Neuron (in vitro differentiated cells): ENCODE data around the gene TRMT1.

Experiments used
- H2AFZ ChIP-seq: one replicate; pipeline ENCODE4 v1.6.1; 2013; ENCODE audit warnings: low read depth, mild to moderate bottlenecking, inconsistent platforms, low read length, moderate library complexity
- H3K27me3 ChIP-seq: one replicate; pipeline ENCODE4 v1.6.1; 2013; ENCODE audit warnings: low read length; ENCODE audit not compliant: insufficient read depth
- H3K36me3 ChIP-seq: one replicate; pipeline ENCODE4 v1.6.1; 2013; ENCODE audit warnings: low read length; ENCODE audit not compliant: insufficient read depth
- H3K4me1 ChIP-seq: one replicate; pipeline ENCODE4 v1.6.1; 2013; ENCODE audit warnings: low read length; ENCODE audit not compliant: insufficient read depth
- H3K4me3 ChIP-seq: 2 replicates; pipeline ENCODE4 v1.5.1; 2013; ENCODE audit warnings: mild to moderate bottlenecking, low read length, moderate library complexity
- H3K9me3 ChIP-seq: one replicate; pipeline ENCODE4 v1.6.1; 2013; ENCODE audit warnings: low read length

Gene TRMT1

GRCh38 chr19:13069415-13070359 is 46.9 kb downstream of the TRMT1 start:
- no peak overlapping the region for H2AFZ ChIP-seq
- no peaks in the 10 kb centered on the region for H3K9me3 ChIP-seq
- H3K36me3 ChIP-seq = no peaks in the 10 kb centered on the region
- no peaks in the 10 kb centered on the region for H3K4me1 ChIP-seq
- H3K4me3 ChIP-seq = no peak overlapping the region
- peaks cover 90% of the 10 kb centered on the region for H3K27me3 ChIP-seq

DNA sequence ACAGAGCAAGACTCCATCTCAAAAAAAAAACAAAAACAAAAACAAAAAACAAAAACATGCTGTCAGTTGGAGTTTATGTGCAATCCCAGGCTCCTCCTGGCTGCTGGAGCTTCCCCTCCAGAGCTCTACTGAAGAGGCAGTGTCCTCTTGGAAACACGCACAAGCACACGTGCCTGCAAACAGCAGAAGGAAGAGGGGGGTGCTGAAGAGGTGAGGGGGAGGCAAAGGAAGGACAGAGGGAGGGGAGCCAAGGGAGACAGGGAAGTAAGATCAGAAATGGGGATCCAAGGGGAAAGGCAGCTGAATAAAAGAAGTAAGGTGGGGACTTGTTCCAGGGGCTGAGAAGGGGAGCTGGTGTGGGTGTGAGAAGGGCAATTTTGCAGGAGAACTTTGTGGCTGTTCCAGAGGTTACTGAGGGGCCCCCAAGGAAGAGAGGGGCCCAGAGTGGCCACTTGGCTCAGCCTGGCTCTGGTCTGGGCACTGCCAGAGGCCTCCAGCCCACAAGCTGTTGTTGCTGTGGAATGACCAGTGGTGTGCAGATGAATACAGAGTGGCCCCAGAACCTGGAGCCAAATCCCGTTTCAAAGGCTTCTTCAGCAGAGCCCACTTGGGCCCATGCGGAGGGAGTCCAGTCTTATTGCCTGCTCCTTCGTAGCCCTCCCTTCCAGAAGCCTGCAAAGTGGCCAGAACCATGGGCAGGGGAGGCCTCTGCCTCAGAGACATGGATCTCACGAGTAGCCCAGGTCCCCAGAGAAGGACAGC is 48.3 kb downstream of the TRMT1 start:
- H3K4me1 ChIP-seq = no peaks in the 10 kb centered on the region
- no peak overlapping the region for H2AFZ ChIP-seq
- H3K4me3 ChIP-seq = no peak overlapping the region
- no peaks in the 10 kb centered on the region for H3K36me3 ChIP-seq
- no peaks in the 10 kb centered on the region for H3K9me3 ChIP-seq
- H3K27me3 ChIP-seq = peaks cover 92% of the 10 kb centered on the region

GRCh38 chr19:13066933-13067807 is 49.4 kb downstream of the TRMT1 start:
- Histone ChIP-seq H3K27me3 (peaks cover 92% of the 10 kb centered on the region), H2AFZ (no peak overlapping the region), H3K4me1 (no peaks in the 10 kb centered on the region)

GRCh38 chr19:13066226-13066625 is 50.3 kb downstream of the TRMT1 start:
- Histone ChIP-seq H3K4me1 (peaks cover 4% of the 10 kb centered on the region), H3K9me3 (no peaks in the 10 kb centered on the region), H3K4me3 (no peak overlapping the region), H3K36me3 (no peaks in the 10 kb centered on the region), H3K27me3 (peaks cover 92% of the 10 kb centered on the region), H2AFZ (no peak overlapping the region)

More at GRCh38 chr19:13066933-13067807, 49.4 kb downstream of the TRMT1 start:
- Histone ChIP-seq H3K36me3 (no peaks in the 10 kb centered on the region), H3K4me3 (no peak overlapping the region), H3K9me3 (no peaks in the 10 kb centered on the region)

DNA sequence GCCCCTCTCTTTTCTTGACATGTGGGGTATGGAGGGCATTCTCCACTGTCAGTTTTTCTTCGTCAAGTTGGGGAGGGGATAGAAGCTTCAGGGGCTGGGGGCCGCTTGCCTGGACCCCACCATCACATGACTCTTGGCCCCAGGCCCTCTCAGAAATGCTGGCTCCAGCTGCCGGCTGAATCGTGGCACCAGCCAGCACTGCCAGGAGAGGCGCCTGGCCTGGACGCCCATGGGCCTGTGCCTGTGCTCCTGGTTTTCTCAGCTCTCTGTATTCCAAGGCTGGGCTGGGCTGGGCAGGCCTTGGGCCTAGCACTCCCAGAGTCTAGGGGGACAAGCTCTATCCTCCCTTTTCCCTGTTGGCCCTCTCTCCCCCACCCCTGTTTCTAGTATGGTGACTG is 52.4 kb downstream of the TRMT1 start:
- H3K4me1 ChIP-seq = peaks cover 16% of the 10 kb centered on the region
- H3K36me3 ChIP-seq = no peaks in the 10 kb centered on the region
- H2AFZ ChIP-seq = no peak overlapping the region
- no peaks in the 10 kb centered on the region for H3K9me3 ChIP-seq
- no peak overlapping the region for H3K4me3 ChIP-seq
- peaks cover 90% of the 10 kb centered on the region for H3K27me3 ChIP-seq

DNA sequence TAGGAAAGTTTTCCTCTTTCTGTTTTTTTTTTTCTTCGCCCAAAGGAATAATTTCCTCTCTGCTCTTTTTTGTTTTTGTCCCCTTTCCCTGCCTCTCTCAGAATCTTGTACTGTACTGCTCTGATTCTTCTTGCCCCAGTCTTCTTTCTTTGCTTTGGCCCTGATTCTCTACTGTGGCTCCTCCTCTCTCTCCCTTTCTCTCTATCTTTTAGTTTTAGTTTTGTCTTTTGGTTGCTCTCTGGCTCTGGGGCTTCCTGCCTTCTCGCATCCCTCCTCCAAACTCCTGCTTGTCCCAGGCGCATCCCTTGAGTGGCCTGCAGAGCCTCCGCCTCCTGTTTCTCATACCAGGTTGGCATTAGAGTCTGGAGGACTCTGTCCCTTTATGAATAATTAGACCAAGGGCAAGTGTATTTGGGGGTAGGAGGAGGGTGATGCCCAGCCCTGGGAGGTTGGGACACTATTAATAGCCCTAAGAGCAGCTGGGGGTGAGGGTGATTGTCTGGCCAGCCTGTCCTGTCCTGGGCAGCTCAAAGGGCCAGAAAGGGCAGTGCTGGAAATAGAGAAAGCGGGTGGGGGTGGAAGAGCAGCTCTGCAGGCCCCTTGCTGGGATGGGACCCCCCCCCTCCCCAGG is 53.0 kb downstream of the TRMT1 start:
- H2AFZ ChIP-seq = no peak overlapping the region
- H3K4me3 ChIP-seq = no peak overlapping the region
- H3K27me3 ChIP-seq = peaks cover 90% of the 10 kb centered on the region
- no peaks in the 10 kb centered on the region for H3K36me3 ChIP-seq
- peaks cover 16% of the 10 kb centered on the region for H3K4me1 ChIP-seq
- H3K9me3 ChIP-seq = no peaks in the 10 kb centered on the region

DNA sequence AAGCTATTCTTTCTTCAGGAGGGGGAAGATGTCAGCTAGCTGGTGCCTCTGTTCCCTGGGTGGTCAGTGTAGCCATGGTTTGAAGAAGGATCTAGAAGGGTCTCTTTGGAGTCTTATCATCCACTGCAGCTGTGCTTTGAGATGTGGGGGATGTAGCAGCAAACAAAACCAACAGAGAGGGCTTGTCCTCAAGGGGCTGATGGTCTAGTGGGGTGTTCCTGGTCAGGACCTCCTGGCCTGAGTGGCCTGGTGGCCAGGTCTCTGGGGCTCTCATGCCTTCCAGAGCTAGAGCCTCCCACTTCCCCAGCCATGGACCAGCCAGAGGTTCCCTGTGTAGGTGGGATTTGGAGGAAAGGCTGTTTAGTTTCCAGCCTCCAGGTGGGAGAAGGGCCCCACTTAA is 54.2 kb downstream of the TRMT1 start:
- Histone ChIP-seq H3K27me3 (peaks cover 93% of the 10 kb centered on the region), H3K9me3 (no peaks in the 10 kb centered on the region), H2AFZ (no peak overlapping the region), H3K36me3 (no peaks in the 10 kb centered on the region), H3K4me3 (no peak overlapping the region), H3K4me1 (peaks cover 16% of the 10 kb centered on the region)

GRCh38 chr19:13060964-13061927 is 55.3 kb downstream of the TRMT1 start:
- Histone ChIP-seq H3K27me3 (peaks cover 93% of the 10 kb centered on the region), H3K9me3 (no peaks in the 10 kb centered on the region), H2AFZ (no peak overlapping the region), H3K36me3 (no peaks in the 10 kb centered on the region), H3K4me1 (peaks cover 16% of the 10 kb centered on the region), H3K4me3 (peak overlapping the region; percentile 25)

DNA sequence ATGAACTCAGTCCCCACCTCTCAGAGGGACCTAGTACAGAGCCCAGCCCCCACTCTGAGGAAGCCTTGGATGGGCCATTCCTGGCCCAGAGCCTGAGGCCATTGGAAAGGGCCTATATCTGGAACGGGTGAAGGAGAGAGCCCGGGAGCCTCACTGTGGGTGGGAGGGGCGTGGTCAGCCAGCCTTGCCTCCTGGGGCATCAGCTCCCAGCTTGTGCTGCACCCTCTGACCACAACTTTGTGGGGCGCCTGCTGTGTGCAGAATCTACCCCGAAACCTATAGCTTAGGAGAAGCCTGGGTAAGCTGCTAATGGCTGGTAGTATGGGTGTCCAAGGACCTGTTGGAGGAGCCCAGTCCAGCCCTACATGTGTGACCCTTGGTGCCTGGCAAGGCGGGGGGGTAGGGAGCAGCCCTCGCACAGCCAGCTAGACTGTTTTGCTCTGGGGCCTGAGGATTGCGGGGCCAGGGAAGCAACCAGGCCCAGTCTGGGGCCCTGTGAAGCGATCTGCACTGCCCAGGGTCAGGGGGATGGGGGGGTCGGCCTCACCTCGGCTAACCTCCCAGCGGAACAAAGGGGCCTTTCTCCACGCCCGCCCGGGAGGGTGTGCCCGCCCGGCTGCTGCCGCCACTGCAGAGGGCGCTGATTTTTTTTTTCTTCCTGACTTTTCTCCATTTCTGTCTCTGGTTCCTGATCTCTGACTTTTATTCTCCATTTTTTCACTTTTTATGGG is 56.1 kb downstream of the TRMT1 start:
- H3K27me3 ChIP-seq = peaks cover 93% of the 10 kb centered on the region
- no peak overlapping the region for H2AFZ ChIP-seq
- H3K9me3 ChIP-seq = no peaks in the 10 kb centered on the region
- H3K4me3 ChIP-seq = no peak overlapping the region
- H3K36me3 ChIP-seq = no peaks in the 10 kb centered on the region
- peaks cover 22% of the 10 kb centered on the region for H3K4me1 ChIP-seq

DNA sequence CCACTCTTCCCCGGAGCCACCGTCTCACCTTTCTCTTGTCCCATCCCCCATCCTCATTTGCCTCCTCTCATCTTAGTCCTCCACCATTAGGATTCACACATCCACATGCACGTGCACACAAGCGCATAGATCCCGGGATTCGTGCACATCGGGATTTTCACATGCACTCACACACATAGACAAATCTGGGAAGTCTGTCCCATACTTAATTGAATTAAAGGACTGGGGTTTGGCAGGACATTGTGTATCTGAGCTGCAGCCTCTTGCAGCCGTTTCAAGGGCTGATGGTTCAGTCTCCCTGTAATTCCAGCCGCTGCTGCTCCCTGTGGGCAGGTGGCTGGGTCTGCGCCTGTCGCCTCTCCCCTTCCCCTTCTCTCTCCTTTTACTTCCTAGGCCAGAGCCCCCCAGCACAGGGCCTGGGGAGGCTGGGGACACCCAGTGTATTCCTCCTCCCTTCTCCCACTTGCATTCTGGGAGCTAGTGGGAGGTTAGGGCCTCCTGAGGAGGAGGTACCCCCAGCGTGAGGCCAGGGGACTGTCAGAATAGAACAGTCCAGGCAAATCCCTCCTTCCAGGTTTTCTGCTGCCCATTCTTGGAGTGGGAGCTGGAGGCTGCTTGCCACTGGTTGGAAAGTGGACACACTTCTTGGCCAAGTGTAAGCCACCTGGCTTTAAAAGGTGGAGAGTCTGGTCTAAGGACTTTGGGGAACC is 57.4 kb downstream of the TRMT1 start:
- Histone ChIP-seq H3K4me3 (no peak overlapping the region), H3K4me1 (peaks cover 35% of the 10 kb centered on the region), H3K9me3 (no peaks in the 10 kb centered on the region), H2AFZ (no peak overlapping the region), H3K27me3 (peaks cover 92% of the 10 kb centered on the region), H3K36me3 (no peaks in the 10 kb centered on the region)

DNA sequence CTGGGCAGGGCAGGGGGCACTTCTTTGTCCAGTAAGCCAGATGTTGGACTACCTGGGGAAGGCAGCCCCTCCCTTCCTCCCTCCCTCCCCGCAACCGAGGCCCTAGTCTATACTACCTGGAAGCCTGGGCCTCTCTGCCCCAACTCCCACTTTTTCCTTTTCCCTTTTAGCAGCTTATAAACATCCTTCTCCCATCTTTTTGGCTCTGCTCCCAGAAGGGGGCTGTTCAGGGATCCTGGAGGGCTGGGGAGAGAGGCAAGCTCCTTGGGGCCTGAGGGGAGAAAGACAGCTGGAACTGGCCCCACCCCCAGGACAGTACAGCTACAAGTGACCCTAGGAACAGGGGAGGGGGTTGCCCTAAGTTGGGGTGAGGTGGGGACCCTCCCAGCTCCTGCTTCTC is 58.8 kb downstream of the TRMT1 start:
- Histone ChIP-seq H3K4me1 (peaks cover 43% of the 10 kb centered on the region), H3K4me3 (no peak overlapping the region), H3K27me3 (peaks cover 93% of the 10 kb centered on the region), H2AFZ (no peak overlapping the region), H3K36me3 (no peaks in the 10 kb centered on the region), H3K9me3 (no peaks in the 10 kb centered on the region)
